ENCODE data around the gene ASB7. TPM values are rescaled to one million over a fixed set of nuclear protein-coding genes. Genes with fewer than 3 reads are reported as not detected.
A peak's percentile ranks its signal among the peaks of the same experiment; 100 is the strongest.

Gene ASB7
- total RNA-seq, 6 experiments from 2014 or later = 10.2 to 12.5 (median 11.5) TPM

DNA sequence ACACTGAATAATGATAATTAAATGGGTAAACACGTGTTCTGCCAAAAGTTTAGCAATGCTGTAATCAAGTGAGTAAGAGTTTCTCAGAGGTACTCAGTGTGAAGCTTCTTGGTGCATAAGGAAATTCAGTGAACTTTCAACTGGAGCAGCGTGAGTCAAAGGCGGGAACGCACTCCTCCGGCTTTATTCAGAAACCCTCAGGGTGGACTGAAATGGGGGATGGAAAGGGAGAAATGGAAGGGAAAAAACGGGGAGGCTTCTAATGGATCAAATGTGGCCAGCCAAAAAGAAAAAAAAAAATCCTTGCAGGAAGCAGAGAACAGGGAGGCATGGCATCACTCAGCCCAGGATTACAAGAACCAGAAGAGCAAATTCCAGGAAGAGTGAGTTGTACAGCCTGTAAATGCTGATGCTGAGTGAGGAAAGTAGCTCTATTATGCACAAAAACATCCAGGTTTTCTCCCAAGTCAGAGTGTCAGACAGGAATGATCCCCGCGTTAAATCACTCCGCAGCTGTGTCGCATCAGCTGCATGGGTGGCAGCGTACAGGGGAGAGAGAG is 85.3 kb downstream of the ASB7 start:
- Mint-ChIP-seq H3K36me3 (ENCODE audit: low read depth) (peaks cover 4% of the 10 kb centered on the region; the same call in 1 of the 2 replicates), H3K4me3 (peak overlapping the region; percentile 84), H3K9me3 (no peaks in the 10 kb centered on the region), H3K27ac (peak overlapping the region; percentile 93), H3K4me1 (ENCODE audit: low read depth) (peaks cover 51% of the 10 kb centered on the region), H3K27me3 (ENCODE audit: insufficient read depth) (peaks cover 4% of the 10 kb centered on the region; the same call in 1 of the 2 replicates)
- TF ChIP-seq, protein P1, sequence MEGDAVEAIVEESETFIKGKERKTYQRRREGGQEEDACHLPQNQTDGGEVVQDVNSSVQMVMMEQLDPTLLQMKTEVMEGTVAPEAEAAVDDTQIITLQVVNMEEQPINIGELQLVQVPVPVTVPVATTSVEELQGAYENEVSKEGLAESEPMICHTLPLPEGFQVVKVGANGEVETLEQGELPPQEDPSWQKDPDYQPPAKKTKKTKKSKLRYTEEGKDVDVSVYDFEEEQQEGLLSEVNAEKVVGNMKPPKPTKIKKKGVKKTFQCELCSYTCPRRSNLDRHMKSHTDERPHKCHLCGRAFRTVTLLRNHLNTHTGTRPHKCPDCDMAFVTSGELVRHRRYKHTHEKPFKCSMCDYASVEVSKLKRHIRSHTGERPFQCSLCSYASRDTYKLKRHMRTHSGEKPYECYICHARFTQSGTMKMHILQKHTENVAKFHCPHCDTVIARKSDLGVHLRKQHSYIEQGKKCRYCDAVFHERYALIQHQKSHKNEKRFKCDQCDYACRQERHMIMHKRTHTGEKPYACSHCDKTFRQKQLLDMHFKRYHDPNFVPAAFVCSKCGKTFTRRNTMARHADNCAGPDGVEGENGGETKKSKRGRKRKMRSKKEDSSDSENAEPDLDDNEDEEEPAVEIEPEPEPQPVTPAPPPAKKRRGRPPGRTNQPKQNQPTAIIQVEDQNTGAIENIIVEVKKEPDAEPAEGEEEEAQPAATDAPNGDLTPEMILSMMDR (IDR thresholded peaks at IDR 0.05) = no peak
- peak; percentile 53 for DNase-seq

DNA sequence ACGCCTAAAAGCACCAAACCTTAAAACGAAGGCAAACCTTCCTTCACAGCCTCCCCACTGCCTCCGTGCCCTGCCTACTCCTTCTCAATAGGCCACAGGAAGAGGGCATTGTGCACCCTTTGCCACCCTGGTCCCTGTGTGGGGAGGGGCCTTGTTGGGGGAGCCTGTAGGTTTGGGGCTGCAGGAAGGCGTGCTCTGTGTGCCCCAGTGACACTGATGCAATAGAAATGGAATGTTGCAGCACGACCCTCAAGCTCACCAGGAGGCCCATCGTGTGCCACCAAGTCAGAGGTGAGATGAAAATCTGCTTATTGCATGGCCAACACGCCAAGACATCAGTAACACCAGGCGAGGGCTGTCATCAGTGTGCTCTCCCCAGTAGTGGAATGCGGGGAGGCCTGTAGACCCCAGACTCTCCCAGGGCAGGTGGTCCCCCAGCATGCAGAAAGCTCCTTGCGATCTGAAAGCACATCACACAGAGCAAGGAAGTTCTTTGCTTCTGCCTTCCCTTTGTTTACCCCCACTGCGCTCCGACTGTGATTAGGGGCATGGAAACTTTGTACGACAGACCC is 86.2 kb downstream of the ASB7 start:
- no peak overlapping the region for H3K4me3 Mint-ChIP-seq
- peaks cover 4% of the 10 kb centered on the region; the same call in 1 of the 2 replicates for H3K36me3 Mint-ChIP-seq (ENCODE audit: low read depth)
- peaks cover 5% of the 10 kb centered on the region for H3K27me3 Mint-ChIP-seq (ENCODE audit: insufficient read depth)
- peak overlapping the region; percentile 93; the same call in 1 of the 2 replicates for H3K27ac Mint-ChIP-seq
- H3K4me1 Mint-ChIP-seq (ENCODE audit: low read depth) = peaks cover 51% of the 10 kb centered on the region
- H3K9me3 Mint-ChIP-seq = no peaks in the 10 kb centered on the region
- DNase-seq = no peak
- TF ChIP-seq, protein P1 (IDR thresholded peaks at IDR 0.05) = no peak

DNA sequence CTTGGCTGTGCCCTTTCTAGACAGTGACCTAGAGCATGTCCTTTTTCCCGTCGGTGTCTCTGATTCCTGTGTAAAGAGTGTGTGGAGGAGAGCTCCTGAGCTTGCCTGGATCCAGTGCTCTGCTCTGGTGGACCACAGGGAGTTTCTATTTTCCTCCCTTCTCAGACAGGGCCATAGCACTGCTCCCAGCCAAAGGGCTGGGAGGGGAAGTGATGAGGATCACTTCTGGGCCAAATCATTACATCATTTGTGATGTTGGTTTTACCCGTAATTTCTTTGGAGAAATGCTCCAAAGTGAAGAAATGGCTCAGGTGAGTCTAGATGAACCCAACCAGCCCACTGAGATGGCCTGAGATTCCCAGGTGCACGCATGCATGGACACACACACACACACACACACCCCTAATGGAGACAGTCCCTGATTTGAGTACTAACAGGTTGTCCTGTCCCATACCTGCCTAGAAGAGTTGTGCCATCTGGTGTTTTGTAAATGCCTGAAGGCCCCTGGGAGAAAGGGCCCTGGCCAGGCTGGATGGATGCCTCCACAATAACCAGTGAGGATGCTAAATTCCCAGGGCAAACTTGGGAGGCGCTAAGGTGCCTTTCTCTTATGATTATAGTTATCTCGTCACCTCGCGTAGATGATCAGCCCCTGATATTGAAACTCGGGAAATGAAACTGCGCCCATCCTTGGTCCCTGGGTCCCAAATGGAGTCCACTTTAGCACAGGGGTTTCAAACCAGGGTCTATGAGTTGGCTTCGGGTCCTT is 86.9 kb downstream of the ASB7 start:
- H3K27ac Mint-ChIP-seq = no peak overlapping the region
- H3K4me3 Mint-ChIP-seq = no peak overlapping the region
- H3K27me3 Mint-ChIP-seq (ENCODE audit: insufficient read depth) = peaks cover 5% of the 10 kb centered on the region
- DNase-seq = no peak
- H3K4me1 Mint-ChIP-seq (ENCODE audit: low read depth) = peaks cover 56% of the 10 kb centered on the region
- H3K9me3 Mint-ChIP-seq = no peaks in the 10 kb centered on the region
- H3K36me3 Mint-ChIP-seq (ENCODE audit: low read depth) = peaks cover 4% of the 10 kb centered on the region; the same call in 1 of the 2 replicates
- TF ChIP-seq, protein P1 (IDR thresholded peaks at IDR 0.05) = no peak

DNA sequence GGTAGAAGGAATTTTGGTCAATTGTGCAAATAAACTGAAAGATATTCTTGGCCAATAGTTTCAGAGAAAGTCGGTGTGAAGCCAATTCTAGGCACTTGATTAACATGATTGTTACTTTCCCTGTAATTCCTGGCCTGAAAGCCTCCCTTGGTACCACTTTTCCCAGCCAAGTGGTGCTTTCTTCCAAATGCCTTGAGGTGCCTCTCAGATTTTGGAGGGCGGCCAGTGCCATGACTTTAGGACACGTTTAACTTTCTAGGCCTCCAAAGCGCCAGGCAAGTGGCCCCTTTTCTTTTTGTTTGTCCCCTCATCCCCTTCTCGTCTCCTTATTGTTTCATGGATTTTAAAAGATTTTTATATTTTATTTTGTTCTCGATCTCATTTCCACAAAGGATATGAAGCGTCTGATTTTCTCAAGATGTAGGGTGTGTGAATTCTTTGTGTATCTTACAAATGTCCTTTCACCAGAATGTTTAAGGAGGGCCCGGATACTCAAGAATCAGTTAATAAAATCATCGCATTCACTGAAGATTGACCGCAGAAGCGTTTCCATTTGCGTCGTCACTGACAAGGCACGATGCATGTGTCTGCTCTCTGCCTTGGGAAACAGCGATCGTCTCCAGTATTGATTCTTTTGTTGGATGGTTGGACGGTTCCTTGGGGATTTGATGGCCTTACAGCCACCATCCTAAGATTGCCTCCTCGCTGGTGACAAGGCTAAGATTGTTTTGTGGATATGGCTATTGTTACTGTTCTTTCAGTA is 87.8 kb downstream of the ASB7 start:
- Mint-ChIP-seq H3K27me3 (ENCODE audit: insufficient read depth) (peaks cover 5% of the 10 kb centered on the region), H3K4me3 (no peak overlapping the region), H3K27ac (peak overlapping the region; percentile 3; the same call in 1 of the 2 replicates), H3K4me1 (ENCODE audit: low read depth) (peaks cover 65% of the 10 kb centered on the region), H3K9me3 (no peaks in the 10 kb centered on the region), H3K36me3 (ENCODE audit: low read depth) (peaks cover 5% of the 10 kb centered on the region; the same call in 1 of the 2 replicates)
- no peak for DNase-seq
- TF ChIP-seq, protein P1 (IDR thresholded peaks at IDR 0.05) = no peak

DNA sequence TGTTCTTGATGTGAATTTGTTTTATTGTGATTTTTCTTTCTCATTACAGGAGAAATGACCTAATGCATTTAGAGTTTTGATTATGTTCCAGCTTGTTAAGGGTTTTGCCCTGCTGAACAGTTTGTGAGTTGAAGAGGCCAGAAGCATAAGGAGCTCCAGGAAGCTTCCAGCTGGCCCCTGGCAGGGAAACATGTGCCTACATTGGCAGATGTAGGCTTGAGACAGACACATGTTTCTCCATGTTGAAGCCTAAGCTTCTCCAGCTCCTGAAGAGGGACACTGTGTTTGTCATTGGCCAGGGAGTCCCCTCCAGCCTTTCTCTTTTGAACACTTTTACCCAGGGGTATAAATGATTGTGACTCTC is 88.4 kb downstream of the ASB7 start:
- peaks cover 5% of the 10 kb centered on the region for H3K27me3 Mint-ChIP-seq (ENCODE audit: insufficient read depth)
- H3K9me3 Mint-ChIP-seq = no peaks in the 10 kb centered on the region
- peaks cover 9% of the 10 kb centered on the region; the same call in 1 of the 2 replicates for H3K36me3 Mint-ChIP-seq (ENCODE audit: low read depth)
- H3K4me1 Mint-ChIP-seq (ENCODE audit: low read depth) = peaks cover 69% of the 10 kb centered on the region
- TF ChIP-seq, protein P1 (IDR thresholded peaks at IDR 0.05) = no peak
- no peak for DNase-seq
- H3K27ac Mint-ChIP-seq = peak overlapping the region; percentile 3; the same call in 1 of the 2 replicates
- H3K4me3 Mint-ChIP-seq = no peak overlapping the region

All from HFFc6 (cell line).